Central memory CD8-positive, alpha-beta T cell (primary cell): ENCODE measurements around the gene SGMS1.

Source experiments
- ATAC-seq: fragments of 150-1000 bp; cut with Tn5 transposase; replicated peaks from 2 replicates; pipeline ENCODE4 v1.10.0; 2022; ENCODE audit warnings: mild to moderate bottlenecking, moderate FRiP score, moderate number of reproducible peaks; ENCODE audit not compliant: poor library complexity, severe bottlenecking; ENCODE audit errors: extremely low read depth
- DNase-seq, 2 donors: peaks; one replicate each; pipeline ENCODE4 v3.0.0; 2021; ENCODE audit warnings: low spot score in 2 of 2
- H3K27ac Mint-ChIP-seq: one replicate; pipeline ENCODE4 v1.8.0; 2022; ENCODE audit warnings: low read depth, mild to moderate bottlenecking, moderate library complexity, mixed read lengths
- H3K27me3 Mint-ChIP-seq: one replicate; pipeline ENCODE4 v1.8.0; 2022; ENCODE audit warnings: mixed read lengths
- H3K36me3 Mint-ChIP-seq: one replicate; pipeline ENCODE4 v1.8.0; 2022; ENCODE audit warnings: mild to moderate bottlenecking, moderate library complexity, mixed read lengths; ENCODE audit not compliant: insufficient read depth
- H3K4me1 Mint-ChIP-seq: one replicate; pipeline ENCODE4 v1.8.0; 2022; ENCODE audit warnings: mixed read lengths
- H3K4me3 Mint-ChIP-seq: one replicate; pipeline ENCODE4 v1.8.0; 2022; ENCODE audit warnings: mild to moderate bottlenecking, moderate library complexity, mixed read lengths
- H3K9me3 Mint-ChIP-seq: one replicate; pipeline ENCODE4 v1.8.0; 2022; ENCODE audit warnings: mixed read lengths

The SGMS1 gene

GRCh38 chr10:50345545-50345944 is 278.2 kb downstream of the SGMS1 start:
- H3K4me1 Mint-ChIP-seq: peaks cover 34% of the 10 kb centered on the region
- DNase-seq: no peak
- no peaks in the 10 kb centered on the region for H3K9me3 Mint-ChIP-seq
- H3K36me3 Mint-ChIP-seq: peaks cover 15% of the 10 kb centered on the region
- H3K27me3 Mint-ChIP-seq: no peaks in the 10 kb centered on the region
- no peak for ATAC-seq
- H3K27ac Mint-ChIP-seq: no peak overlapping the region
- no peak overlapping the region for H3K4me3 Mint-ChIP-seq

GRCh38 chr10:50343702-50344331 is 279.9 kb downstream of the SGMS1 start:
- H3K27me3 Mint-ChIP-seq: no peaks in the 10 kb centered on the region
- H3K4me3 Mint-ChIP-seq: no peak overlapping the region
- ATAC-seq (no peak), DNase-seq (no peak)
- H3K4me1 Mint-ChIP-seq: peaks cover 30% of the 10 kb centered on the region
- H3K36me3 Mint-ChIP-seq: peaks cover 16% of the 10 kb centered on the region
- no peaks in the 10 kb centered on the region for H3K9me3 Mint-ChIP-seq
- no peak overlapping the region for H3K27ac Mint-ChIP-seq

- Mint-ChIP-seq H3K27ac (no peak overlapping the region), H3K4me1 (peaks cover 24% of the 10 kb centered on the region), H3K36me3 (peaks cover 16% of the 10 kb centered on the region), H3K9me3 (no peaks in the 10 kb centered on the region), H3K27me3 (no peaks in the 10 kb centered on the region), H3K4me3 (no peak overlapping the region)
- ATAC-seq (no peak), DNase-seq (no peak)
These were observed 281.8 kb downstream of the SGMS1 start for GRCh38 chr10:50341987-50342386.

- Mint-ChIP-seq H3K27ac (peak overlapping the region; percentile 55), H3K4me1 (peaks cover 51% of the 10 kb centered on the region), H3K27me3 (no peaks in the 10 kb centered on the region), H3K36me3 (peaks cover 4% of the 10 kb centered on the region), H3K4me3 (peak overlapping the region; percentile 8), H3K9me3 (no peaks in the 10 kb centered on the region)
- peak; percentile 54 for ATAC-seq
- no peak for DNase-seq
These were observed 287.6 kb downstream of the SGMS1 start for GRCh38 chr10:50336140-50336539.

- no peak for ATAC-seq
- DNase-seq: no peak
- no peak overlapping the region for H3K27ac Mint-ChIP-seq
- H3K27me3 Mint-ChIP-seq: no peaks in the 10 kb centered on the region
- H3K4me3 Mint-ChIP-seq: no peak overlapping the region
- H3K9me3 Mint-ChIP-seq: no peaks in the 10 kb centered on the region
- H3K36me3 Mint-ChIP-seq: peaks cover 6% of the 10 kb centered on the region
- peaks cover 51% of the 10 kb centered on the region for H3K4me1 Mint-ChIP-seq
These were observed 288.4 kb downstream of the SGMS1 start for GRCh38 chr10:50335397-50335796.

- H3K9me3 Mint-ChIP-seq: no peaks in the 10 kb centered on the region
- no peaks in the 10 kb centered on the region for H3K27me3 Mint-ChIP-seq
- no peak for DNase-seq
- peaks cover 5% of the 10 kb centered on the region for H3K36me3 Mint-ChIP-seq
- no peak overlapping the region for H3K4me3 Mint-ChIP-seq
- H3K4me1 Mint-ChIP-seq: peaks cover 45% of the 10 kb centered on the region
- ATAC-seq: no peak
- H3K27ac Mint-ChIP-seq: no peak overlapping the region
These were observed 289.5 kb downstream of the SGMS1 start for GRCh38 chr10:50334273-50334672.

GRCh38 chr10:50333872-50334271 is 289.9 kb downstream of the SGMS1 start:
- Mint-ChIP-seq H3K27ac (no peak overlapping the region), H3K36me3 (peaks cover 4% of the 10 kb centered on the region), H3K4me1 (peaks cover 41% of the 10 kb centered on the region), H3K4me3 (no peak overlapping the region), H3K27me3 (no peaks in the 10 kb centered on the region), H3K9me3 (no peaks in the 10 kb centered on the region)
- ATAC-seq: peak; percentile 36
- DNase-seq: no peak

- Mint-ChIP-seq H3K27ac (peak overlapping the region; percentile 68), H3K4me1 (peaks cover 30% of the 10 kb centered on the region), H3K9me3 (no peaks in the 10 kb centered on the region), H3K36me3 (peaks cover 4% of the 10 kb centered on the region), H3K4me3 (no peak overlapping the region), H3K27me3 (no peaks in the 10 kb centered on the region)
- ATAC-seq: no peak
- DNase-seq: no peak
These were observed 291.5 kb downstream of the SGMS1 start for GRCh38 chr10:50332108-50332842.

- Mint-ChIP-seq H3K27me3 (no peaks in the 10 kb centered on the region), H3K4me3 (no peak overlapping the region), H3K4me1 (peaks cover 27% of the 10 kb centered on the region), H3K27ac (no peak overlapping the region), H3K9me3 (no peaks in the 10 kb centered on the region), H3K36me3 (peaks cover 6% of the 10 kb centered on the region)
- ATAC-seq: no peak
- DNase-seq: no peak
These were observed 292.3 kb downstream of the SGMS1 start for GRCh38 chr10:50331486-50331885.

- H3K4me3 Mint-ChIP-seq: no peak overlapping the region
- H3K27ac Mint-ChIP-seq: no peak overlapping the region
- peaks cover 7% of the 10 kb centered on the region for H3K36me3 Mint-ChIP-seq
- no peaks in the 10 kb centered on the region for H3K27me3 Mint-ChIP-seq
- peaks cover 10% of the 10 kb centered on the region for H3K4me1 Mint-ChIP-seq
- H3K9me3 Mint-ChIP-seq: no peaks in the 10 kb centered on the region
- no peak for DNase-seq
- ATAC-seq: no peak
These were observed 296.7 kb downstream of the SGMS1 start for GRCh38 chr10:50326757-50327701.

GRCh38 chr10:50326172-50326555 is 297.6 kb downstream of the SGMS1 start:
- H3K4me3 Mint-ChIP-seq: no peak overlapping the region
- no peak overlapping the region for H3K27ac Mint-ChIP-seq
- no peaks in the 10 kb centered on the region for H3K27me3 Mint-ChIP-seq
- DNase-seq (no peak), ATAC-seq (no peak)
- peaks cover 8% of the 10 kb centered on the region for H3K36me3 Mint-ChIP-seq
- peaks cover 10% of the 10 kb centered on the region for H3K4me1 Mint-ChIP-seq
- no peaks in the 10 kb centered on the region for H3K9me3 Mint-ChIP-seq

- Mint-ChIP-seq H3K4me3 (no peak overlapping the region), H3K9me3 (no peaks in the 10 kb centered on the region), H3K4me1 (peaks cover 10% of the 10 kb centered on the region), H3K36me3 (peaks cover 8% of the 10 kb centered on the region), H3K27ac (no peak overlapping the region), H3K27me3 (no peaks in the 10 kb centered on the region)
- DNase-seq (no peak), ATAC-seq (no peak)
These were observed 298.1 kb downstream of the SGMS1 start for GRCh38 chr10:50325449-50326171.
